ENCODE data around the gene FRAS1. TPM values are rescaled to one million over a fixed set of nuclear protein-coding genes. Genes with fewer than 3 reads are reported as not detected.

Gene FRAS1
- total RNA-seq, 1 experiment from 2014 or later, result 82.0 TPM

DNA sequence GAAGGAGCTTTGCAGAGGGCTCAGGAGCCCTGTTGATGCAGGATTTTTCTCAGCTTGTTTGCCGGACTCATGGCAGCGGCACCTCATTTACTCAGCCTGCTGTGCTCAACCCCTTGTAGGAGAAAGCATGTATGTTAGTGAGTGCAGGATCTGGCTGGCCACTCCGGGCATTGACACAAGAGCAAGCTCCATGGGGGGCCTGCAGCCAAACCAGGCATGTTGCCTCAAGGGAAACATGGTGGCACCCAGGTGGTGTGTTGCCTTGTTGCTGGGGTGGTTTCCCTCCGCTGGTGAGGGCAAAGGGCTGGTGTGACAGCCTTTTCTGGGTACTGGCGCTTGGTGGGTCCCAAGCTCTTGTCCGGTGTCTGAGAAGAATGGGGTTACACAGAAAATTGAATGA, 305.2 kb downstream of the FRAS1 start:
- H3K4me1 Mint-ChIP-seq, result peaks cover 51% of the 10 kb centered on the region
- H3K27me3 Mint-ChIP-seq (ENCODE audit: low read depth), result no peaks in the 10 kb centered on the region
- ATAC-seq (peak; percentile 17; the same call in 1 of the 2 replicates), DNase-seq (ENCODE audit: low spot score) (peak; percentile 19)
- ChIA-PET CTCF (no interaction called here), POLR2A (no interaction called here)
- TF ChIP-seq, protein P1, sequence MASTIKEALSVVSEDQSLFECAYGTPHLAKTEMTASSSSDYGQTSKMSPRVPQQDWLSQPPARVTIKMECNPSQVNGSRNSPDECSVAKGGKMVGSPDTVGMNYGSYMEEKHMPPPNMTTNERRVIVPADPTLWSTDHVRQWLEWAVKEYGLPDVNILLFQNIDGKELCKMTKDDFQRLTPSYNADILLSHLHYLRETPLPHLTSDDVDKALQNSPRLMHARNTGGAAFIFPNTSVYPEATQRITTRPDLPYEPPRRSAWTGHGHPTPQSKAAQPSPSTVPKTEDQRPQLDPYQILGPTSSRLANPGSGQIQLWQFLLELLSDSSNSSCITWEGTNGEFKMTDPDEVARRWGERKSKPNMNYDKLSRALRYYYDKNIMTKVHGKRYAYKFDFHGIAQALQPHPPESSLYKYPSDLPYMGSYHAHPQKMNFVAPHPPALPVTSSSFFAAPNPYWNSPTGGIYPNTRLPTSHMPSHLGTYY (CRISPR knock-in tag; IDR thresholded peaks at IDR 0.05), result no peak
- peak; percentile 63 for TF ChIP-seq ZNF423 (CRISPR knock-in tag; IDR thresholded peaks at IDR 0.05)
- peak overlapping the region; percentile 25; the same call in 1 of the 2 replicates for H3K27ac Mint-ChIP-seq
- H3K9me3 Mint-ChIP-seq, result no peaks in the 10 kb centered on the region; the same call in 1 of the 2 replicates
- H3K4me3 Mint-ChIP-seq, result no peak overlapping the region
- peaks cover 34% of the 10 kb centered on the region for H3K36me3 Mint-ChIP-seq

DNA sequence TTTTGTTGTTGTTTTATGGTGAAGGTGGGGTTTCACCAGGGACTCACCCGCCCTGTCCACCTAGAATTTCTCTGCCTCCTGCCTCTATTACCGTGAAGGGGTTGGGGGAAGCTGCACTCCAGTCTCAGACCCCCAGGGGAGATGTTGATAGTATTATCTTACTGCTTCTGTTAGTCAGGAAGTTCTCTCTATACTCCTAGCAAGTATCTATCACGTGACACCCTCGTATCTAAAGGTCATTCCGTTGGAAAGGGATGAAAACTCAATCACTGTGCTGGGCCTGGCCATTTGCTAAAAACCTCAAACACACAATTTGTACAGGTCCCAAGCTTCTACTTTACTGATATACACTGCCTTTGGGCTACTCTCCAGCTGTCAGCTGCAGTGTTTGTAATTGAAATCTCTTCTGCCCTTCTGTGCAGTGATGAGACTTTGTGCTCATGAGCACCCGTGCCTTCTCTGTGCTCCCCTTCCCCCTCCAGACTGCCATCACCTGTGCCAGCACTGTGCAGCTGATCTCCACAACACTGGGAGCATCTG, 306.0 kb downstream of the FRAS1 start:
- ATAC-seq (no peak), DNase-seq (ENCODE audit: low spot score) (no peak)
- Mint-ChIP-seq H3K36me3 (peaks cover 34% of the 10 kb centered on the region), H3K27ac (peak overlapping the region; percentile 64), H3K4me1 (peaks cover 51% of the 10 kb centered on the region), H3K4me3 (no peak overlapping the region), H3K9me3 (no peaks in the 10 kb centered on the region), H3K27me3 (ENCODE audit: low read depth) (no peaks in the 10 kb centered on the region)
- CTCF ChIA-PET, result no interaction called here
- POLR2A ChIA-PET, result no interaction called here
- no peak for TF ChIP-seq ZNF671 (CRISPR knock-in tag; IDR thresholded peaks at IDR 0.05)
- TF ChIP-seq, protein P2, sequence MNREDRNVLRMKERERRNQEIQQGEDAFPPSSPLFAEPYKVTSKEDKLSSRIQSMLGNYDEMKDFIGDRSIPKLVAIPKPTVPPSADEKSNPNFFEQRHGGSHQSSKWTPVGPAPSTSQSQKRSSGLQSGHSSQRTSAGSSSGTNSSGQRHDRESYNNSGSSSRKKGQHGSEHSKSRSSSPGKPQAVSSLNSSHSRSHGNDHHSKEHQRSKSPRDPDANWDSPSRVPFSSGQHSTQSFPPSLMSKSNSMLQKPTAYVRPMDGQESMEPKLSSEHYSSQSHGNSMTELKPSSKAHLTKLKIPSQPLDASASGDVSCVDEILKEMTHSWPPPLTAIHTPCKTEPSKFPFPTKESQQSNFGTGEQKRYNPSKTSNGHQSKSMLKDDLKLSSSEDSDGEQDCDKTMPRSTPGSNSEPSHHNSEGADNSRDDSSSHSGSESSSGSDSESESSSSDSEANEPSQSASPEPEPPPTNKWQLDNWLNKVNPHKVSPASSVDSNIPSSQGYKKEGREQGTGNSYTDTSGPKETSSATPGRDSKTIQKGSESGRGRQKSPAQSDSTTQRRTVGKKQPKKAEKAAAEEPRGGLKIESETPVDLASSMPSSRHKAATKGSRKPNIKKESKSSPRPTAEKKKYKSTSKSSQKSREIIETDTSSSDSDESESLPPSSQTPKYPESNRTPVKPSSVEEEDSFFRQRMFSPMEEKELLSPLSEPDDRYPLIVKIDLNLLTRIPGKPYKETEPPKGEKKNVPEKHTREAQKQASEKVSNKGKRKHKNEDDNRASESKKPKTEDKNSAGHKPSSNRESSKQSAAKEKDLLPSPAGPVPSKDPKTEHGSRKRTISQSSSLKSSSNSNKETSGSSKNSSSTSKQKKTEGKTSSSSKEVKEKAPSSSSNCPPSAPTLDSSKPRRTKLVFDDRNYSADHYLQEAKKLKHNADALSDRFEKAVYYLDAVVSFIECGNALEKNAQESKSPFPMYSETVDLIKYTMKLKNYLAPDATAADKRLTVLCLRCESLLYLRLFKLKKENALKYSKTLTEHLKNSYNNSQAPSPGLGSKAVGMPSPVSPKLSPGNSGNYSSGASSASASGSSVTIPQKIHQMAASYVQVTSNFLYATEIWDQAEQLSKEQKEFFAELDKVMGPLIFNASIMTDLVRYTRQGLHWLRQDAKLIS (CRISPR knock-in tag; IDR thresholded peaks at IDR 0.05; ENCODE audit: borderline replicate concordance), result no peak
- no peak for TF ChIP-seq FOXK1 (CRISPR knock-in tag; IDR thresholded peaks at IDR 0.05)
- TF ChIP-seq, protein P3, sequence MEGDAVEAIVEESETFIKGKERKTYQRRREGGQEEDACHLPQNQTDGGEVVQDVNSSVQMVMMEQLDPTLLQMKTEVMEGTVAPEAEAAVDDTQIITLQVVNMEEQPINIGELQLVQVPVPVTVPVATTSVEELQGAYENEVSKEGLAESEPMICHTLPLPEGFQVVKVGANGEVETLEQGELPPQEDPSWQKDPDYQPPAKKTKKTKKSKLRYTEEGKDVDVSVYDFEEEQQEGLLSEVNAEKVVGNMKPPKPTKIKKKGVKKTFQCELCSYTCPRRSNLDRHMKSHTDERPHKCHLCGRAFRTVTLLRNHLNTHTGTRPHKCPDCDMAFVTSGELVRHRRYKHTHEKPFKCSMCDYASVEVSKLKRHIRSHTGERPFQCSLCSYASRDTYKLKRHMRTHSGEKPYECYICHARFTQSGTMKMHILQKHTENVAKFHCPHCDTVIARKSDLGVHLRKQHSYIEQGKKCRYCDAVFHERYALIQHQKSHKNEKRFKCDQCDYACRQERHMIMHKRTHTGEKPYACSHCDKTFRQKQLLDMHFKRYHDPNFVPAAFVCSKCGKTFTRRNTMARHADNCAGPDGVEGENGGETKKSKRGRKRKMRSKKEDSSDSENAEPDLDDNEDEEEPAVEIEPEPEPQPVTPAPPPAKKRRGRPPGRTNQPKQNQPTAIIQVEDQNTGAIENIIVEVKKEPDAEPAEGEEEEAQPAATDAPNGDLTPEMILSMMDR (IDR thresholded peaks at IDR 0.05), result no peak
- no peak for TF ChIP-seq SP1 (CRISPR knock-in tag; conservative IDR thresholded peaks at IDR 0.05)
- TF ChIP-seq, protein P4, sequence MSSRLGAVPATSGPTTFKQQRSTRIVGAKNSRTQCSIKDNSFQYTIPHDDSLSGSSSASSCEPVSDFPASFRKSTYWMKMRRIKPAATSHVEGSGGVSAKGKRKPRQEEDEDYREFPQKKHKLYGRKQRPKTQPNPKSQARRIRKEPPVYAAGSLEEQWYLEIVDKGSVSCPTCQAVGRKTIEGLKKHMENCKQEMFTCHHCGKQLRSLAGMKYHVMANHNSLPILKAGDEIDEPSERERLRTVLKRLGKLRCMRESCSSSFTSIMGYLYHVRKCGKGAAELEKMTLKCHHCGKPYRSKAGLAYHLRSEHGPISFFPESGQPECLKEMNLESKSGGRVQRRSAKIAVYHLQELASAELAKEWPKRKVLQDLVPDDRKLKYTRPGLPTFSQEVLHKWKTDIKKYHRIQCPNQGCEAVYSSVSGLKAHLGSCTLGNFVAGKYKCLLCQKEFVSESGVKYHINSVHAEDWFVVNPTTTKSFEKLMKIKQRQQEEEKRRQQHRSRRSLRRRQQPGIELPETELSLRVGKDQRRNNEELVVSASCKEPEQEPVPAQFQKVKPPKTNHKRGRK (CRISPR knock-in tag; IDR thresholded peaks at IDR 0.05; ENCODE audit: borderline replicate concordance), result no peak
- no peak for TF ChIP-seq SOX15 (CRISPR knock-in tag; IDR thresholded peaks at IDR 0.05)
- TF ChIP-seq, protein P5, sequence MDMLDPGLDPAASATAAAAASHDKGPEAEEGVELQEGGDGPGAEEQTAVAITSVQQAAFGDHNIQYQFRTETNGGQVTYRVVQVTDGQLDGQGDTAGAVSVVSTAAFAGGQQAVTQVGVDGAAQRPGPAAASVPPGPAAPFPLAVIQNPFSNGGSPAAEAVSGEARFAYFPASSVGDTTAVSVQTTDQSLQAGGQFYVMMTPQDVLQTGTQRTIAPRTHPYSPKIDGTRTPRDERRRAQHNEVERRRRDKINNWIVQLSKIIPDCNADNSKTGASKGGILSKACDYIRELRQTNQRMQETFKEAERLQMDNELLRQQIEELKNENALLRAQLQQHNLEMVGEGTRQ (CRISPR knock-in tag; IDR thresholded peaks at IDR 0.05), result no peak; the same call in 1 of the 2 replicates
- no peak for TF ChIP-seq KAT7 (CRISPR knock-in tag; IDR thresholded peaks at IDR 0.05; ENCODE audit: borderline replicate concordance)
- TF ChIP-seq, protein P6, sequence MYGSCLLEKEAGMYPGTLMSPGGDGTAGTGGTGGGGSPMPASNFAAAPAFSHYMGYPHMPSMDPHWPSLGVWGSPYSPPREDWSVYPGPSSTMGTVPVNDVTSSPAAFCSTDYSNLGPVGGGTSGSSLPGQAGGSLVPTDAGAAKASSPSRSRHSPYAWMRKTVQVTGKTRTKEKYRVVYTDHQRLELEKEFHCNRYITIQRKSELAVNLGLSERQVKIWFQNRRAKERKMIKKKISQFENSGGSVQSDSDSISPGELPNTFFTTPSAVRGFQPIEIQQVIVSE (CRISPR knock-in tag; IDR thresholded peaks at IDR 0.05; ENCODE audit: borderline replicate concordance), result no peak
- TF ChIP-seq JUN (CRISPR knock-in tag; IDR thresholded peaks at IDR 0.05), result no peak
- TF ChIP-seq TEAD1 (CRISPR knock-in tag; IDR thresholded peaks at IDR 0.05), result no peak
- TF ChIP-seq, protein P7, sequence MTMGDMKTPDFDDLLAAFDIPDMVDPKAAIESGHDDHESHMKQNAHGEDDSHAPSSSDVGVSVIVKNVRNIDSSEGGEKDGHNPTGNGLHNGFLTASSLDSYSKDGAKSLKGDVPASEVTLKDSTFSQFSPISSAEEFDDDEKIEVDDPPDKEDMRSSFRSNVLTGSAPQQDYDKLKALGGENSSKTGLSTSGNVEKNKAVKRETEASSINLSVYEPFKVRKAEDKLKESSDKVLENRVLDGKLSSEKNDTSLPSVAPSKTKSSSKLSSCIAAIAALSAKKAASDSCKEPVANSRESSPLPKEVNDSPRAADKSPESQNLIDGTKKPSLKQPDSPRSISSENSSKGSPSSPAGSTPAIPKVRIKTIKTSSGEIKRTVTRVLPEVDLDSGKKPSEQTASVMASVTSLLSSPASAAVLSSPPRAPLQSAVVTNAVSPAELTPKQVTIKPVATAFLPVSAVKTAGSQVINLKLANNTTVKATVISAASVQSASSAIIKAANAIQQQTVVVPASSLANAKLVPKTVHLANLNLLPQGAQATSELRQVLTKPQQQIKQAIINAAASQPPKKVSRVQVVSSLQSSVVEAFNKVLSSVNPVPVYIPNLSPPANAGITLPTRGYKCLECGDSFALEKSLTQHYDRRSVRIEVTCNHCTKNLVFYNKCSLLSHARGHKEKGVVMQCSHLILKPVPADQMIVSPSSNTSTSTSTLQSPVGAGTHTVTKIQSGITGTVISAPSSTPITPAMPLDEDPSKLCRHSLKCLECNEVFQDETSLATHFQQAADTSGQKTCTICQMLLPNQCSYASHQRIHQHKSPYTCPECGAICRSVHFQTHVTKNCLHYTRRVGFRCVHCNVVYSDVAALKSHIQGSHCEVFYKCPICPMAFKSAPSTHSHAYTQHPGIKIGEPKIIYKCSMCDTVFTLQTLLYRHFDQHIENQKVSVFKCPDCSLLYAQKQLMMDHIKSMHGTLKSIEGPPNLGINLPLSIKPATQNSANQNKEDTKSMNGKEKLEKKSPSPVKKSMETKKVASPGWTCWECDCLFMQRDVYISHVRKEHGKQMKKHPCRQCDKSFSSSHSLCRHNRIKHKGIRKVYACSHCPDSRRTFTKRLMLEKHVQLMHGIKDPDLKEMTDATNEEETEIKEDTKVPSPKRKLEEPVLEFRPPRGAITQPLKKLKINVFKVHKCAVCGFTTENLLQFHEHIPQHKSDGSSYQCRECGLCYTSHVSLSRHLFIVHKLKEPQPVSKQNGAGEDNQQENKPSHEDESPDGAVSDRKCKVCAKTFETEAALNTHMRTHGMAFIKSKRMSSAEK (CRISPR knock-in tag; IDR thresholded peaks at IDR 0.05; ENCODE audit: borderline replicate concordance), result no peak
- TF ChIP-seq, protein P8, sequence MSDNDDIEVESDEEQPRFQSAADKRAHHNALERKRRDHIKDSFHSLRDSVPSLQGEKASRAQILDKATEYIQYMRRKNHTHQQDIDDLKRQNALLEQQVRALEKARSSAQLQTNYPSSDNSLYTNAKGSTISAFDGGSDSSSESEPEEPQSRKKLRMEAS (CRISPR knock-in tag; IDR thresholded peaks at IDR 0.05), result no peak
- TF ChIP-seq ZNF138 (CRISPR knock-in tag; conservative IDR thresholded peaks at IDR 0.05), result no peak

Measured in WTC11 (cell line).